Epithelial cell of proximal tubule (primary cell): Measurements from ENCODE around the gene CHSY3. TPM values are rescaled to one million over a fixed set of nuclear protein-coding genes. Genes with fewer than 3 reads are reported as not detected.
"Not testable (repeated sequence)": the region's sequence is repeated elsewhere in the genome, so short reads cannot be mapped to it uniquely, and the experiment has no call there.

Experiments used
- DNase-seq: peaks from one replicate; pipeline ENCODE4 v3.0.0-alpha.2; 2011; ENCODE audit warnings: low read depth
- H3K4me3 ChIP-seq: 2 replicates; pipeline ENCODE4 v1.5.1; 2011; ENCODE audit warnings: low read depth, mild to moderate bottlenecking, low read length
- CTCF ChIP-seq: conservative IDR thresholded peaks from 2 replicates; pipeline ENCODE4 v1.5.1; 2012; ENCODE audit warnings: low read depth, mild to moderate bottlenecking, low read length
- total RNA-seq: library from RNA; depleted of rRNA; stranded (reverse); fragments of >200 nt; gene quantifications from 2 replicates; pipeline ENCODE4 v1.2.3, GENCODE V29; 2015

Gene CHSY3
- total RNA-seq, 1 donor from 2014 or later = 1.7 TPM

DNA sequence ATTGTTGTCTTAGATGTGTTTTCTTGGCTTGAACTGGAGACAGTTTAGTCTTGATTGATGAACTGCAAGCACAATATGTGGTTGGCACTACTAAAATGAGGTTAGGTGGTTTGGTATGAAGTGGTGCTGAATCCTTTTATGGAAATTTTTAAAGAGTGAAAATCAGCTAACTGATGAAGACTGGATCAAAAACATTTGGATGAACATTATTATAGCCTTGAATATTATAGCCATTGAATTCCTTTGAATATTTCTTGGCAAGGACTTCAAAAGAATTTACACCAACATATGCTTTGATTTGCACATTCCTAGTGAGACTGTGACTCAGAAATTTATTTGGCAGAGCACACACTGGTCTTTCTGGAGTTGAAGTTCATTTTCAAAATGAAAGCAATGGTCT is 318.3 kb downstream of the CHSY3 start:
- DNase-seq = no peak
- no peak overlapping the region for H3K4me3 ChIP-seq
- TF ChIP-seq CTCF = no peak

- not testable (repeated sequence) for DNase-seq, H3K4me3 ChIP-seq
Measured at GRCh38 chr5:130226556-130226955, 322.3 kb downstream of the CHSY3 start.

DNA sequence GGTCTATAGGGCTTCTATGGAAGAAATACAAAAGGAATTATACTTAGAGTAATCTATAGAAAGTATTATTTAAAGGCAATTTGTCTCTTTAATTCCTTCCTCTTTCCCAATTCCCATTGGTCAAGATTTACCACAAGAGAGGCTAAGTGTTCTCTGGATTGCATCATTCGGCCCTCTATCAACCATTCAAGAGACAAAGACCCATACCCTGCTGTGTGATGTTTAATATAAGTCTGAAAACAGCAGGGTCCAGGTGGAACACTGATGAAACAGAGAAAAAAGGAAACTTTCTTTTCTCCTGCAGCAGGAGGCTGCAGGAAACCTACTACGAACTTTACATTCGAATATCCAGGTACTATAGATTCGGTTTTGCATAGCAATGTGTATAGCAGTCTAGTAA is 323.4 kb downstream of the CHSY3 start:
- no peak for DNase-seq
- H3K4me3 ChIP-seq = no peak overlapping the region
- no peak for TF ChIP-seq CTCF

DNA sequence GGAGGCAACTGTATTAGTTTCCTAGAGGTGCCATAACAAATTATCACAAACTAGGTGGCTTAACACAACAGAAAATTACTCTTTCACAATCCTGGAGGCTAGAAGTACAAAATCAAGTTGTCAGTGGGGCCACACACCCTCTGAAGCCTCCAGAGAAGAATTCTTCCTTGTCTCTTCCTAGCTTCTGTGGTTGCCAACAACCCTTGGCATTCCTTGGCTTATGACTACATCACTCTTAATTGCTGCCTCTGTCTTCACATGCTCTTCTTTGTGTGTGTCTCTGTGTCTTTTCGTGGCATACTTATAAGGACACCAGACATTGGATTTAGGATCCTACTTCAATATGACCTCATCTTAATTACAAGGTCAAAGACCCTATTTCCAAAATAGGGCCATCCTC is 327.5 kb downstream of the CHSY3 start:
- no peak for TF ChIP-seq CTCF
- DNase-seq = no peak
- H3K4me3 ChIP-seq = no peak overlapping the region

DNA sequence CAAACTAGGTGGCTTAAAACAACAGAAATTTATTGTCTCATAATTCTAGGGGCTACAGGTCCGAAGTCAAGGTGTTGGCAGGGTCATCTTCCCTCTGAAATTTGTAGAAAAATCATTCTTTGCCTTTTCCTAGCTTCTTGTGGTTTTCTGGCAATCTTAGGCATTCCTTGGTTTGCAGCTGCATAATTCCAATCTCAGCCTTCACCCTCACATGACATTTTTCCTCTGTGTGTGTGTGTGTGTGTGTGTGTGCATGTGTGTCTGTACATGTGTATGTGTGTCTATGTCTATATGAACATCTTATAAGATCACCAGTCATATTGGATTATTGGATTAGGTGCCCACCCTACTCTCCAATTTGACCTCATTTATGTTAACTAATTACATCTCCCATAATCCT is 330.6 kb downstream of the CHSY3 start:
- no peak overlapping the region for H3K4me3 ChIP-seq
- TF ChIP-seq CTCF = no peak
- DNase-seq = no peak

Other genes with a start within 250 kb of the CHSY3 start
- not detected in 2 replicates for gene MINAR2, start 156.4 kb upstream of the CHSY3 start, total RNA-seq